Glomerular endothelial cell (primary cell): ENCODE measurements around the gene ART5. TPM values are rescaled to one million over a fixed set of nuclear protein-coding genes. Genes with fewer than 3 reads are reported as not detected.

ENCODE experiments used
- total RNA-seq: library from RNA; depleted of rRNA; stranded (reverse); fragments of >200 nt; gene quantifications from 2 replicates; pipeline ENCODE4 v1.2.3, GENCODE V29; 2015

ART5 gene
- total RNA-seq, 1 donor from 2014 or later = 0.23 TPM

Other genes starting within 250 kb of the ART5 start
- not detected in 2 replicates for gene ART1, start 3.1 kb upstream of the ART5 start, total RNA-seq
- gene CHRNA10, start 29.4 kb upstream of the ART5 start, total RNA-seq = 0.92 and 1.5 TPM in 2 replicates
- gene NUP98, start 155.6 kb upstream of the ART5 start, total RNA-seq = 60.9 and 79.4 TPM in 2 replicates
- 13.8 and 17.4 TPM in 2 replicates for gene PGAP2, start 166.6 kb upstream of the ART5 start, total RNA-seq
- gene RHOG, start 199.0 kb upstream of the ART5 start, total RNA-seq = 92.0 and 95.3 TPM in 2 replicates
- 24.1 and 34.1 TPM in 2 replicates for gene STIM1, start 213.7 kb upstream of the ART5 start, total RNA-seq